Left forelimb (tissue), 1 donor: Measurements from ENCODE around the gene FPR2.
A peak's percentile ranks its signal among the peaks of the same experiment; 100 is the strongest.
"Not testable (repeated sequence)": the region's sequence is repeated elsewhere in the genome, so short reads cannot be mapped to it uniquely, and the experiment has no call there.

Experiments used
- DNase-seq: peaks from one replicate; pipeline ENCODE4 v3.0.0-alpha.2; 2018; ENCODE audit warnings: low spot score

FPR2 gene

GRCh38 chr19:51760697-51761356 is at the start of gene FPR2:
Gene FPR2 (plus strand): TSS chr19:51761180. CDS start chr19:51768659, 7,479 bp downstream.
- no peak for DNase-seq

DNA sequence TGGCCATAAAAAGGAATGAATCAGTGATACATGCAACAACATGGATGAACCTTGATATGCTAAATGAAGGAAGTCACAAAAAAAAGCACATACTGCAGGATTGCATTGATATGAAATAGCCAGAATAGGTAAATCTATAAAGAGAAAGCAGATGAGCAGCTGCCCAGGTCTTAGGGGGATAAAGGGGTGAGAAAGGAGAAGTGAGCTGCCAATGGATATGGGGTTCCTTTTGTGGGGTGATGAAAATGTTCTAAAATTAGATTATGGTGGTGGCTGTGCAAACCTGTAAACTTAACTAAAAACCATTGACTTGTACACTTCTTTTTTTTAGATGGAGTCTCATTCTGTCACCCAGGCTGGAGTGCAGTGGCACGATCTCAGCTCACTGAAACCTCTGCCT is 49.3 kb upstream of the FPR2 start:
- no peak for DNase-seq

- DNase-seq = no peak
These were observed 48.4 kb upstream of the FPR2 start for GRCh38 chr19:51712461-51713081.

DNA sequence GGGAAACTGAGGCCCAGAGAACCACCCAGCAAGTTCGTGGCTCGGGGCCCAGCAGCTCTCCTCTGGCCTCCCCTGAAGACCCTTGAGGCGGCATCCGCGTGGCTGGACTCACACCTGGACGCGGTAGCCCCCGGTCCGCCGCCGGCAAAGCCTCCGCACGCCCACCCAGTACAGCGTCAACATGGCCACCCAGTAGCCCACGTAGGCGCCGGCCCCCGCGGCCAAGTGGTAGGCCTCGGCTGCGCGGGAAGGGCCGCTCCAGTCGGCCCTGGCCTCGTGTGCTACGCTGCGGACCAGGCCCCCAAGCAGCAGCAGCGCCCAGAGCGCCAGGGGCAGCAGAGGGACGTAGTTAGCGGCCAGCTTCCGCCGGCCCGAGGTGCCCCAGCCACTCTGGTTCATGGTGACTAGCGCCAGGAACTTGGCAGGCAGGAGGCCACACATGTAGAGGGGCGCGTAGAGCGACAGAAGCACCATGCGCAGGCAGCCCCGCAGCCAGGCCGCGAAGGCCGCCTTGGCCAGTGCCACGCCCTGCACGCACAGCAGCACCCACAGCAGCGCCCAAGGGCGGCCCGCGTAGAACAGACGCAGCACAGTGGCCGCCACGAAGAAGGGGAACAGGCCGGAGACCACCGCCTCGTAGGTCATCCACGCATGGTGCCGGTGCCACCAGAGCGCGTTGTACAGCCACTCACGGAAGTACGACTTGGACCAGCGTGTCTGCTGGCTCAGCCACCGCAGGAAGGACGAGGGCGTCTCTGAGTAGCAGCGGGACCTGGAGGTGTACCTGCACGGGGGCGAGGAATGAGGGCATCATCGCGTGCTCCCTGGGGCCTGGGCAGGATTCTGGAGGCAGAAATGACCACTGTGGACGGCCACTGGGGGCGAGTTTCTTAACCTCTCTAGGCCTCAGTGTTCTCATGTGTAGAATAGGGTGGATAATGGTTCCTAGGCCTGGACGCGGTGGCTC is 47.4 kb upstream of the FPR2 start:
- DNase-seq = no peak

- DNase-seq = no peak
These were observed 46.1 kb upstream of the FPR2 start for GRCh38 chr19:51714848-51715247.

DNA sequence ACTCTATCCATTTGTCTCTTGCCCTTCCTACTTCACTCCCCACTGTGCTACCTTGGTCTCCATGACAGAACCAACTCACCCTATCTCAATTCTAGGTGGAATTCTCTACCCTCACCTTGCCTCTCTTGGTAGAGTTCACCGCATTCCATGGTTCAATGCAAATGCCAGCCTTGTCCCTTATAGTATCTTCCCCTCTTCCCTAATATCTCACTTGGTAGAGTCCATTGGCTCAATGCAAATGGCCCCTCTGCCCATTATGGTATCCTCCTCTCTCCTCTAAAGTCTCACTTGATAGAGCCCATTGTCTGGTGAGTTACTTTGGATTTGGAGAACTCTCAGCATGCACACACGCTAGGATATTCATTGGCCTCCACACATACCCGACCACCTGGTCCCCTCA is 45.1 kb upstream of the FPR2 start:
- DNase-seq = no peak

GRCh38 chr19:51716925-51717324 is 44.1 kb upstream of the FPR2 start:
- DNase-seq = peak; percentile 37

DNA sequence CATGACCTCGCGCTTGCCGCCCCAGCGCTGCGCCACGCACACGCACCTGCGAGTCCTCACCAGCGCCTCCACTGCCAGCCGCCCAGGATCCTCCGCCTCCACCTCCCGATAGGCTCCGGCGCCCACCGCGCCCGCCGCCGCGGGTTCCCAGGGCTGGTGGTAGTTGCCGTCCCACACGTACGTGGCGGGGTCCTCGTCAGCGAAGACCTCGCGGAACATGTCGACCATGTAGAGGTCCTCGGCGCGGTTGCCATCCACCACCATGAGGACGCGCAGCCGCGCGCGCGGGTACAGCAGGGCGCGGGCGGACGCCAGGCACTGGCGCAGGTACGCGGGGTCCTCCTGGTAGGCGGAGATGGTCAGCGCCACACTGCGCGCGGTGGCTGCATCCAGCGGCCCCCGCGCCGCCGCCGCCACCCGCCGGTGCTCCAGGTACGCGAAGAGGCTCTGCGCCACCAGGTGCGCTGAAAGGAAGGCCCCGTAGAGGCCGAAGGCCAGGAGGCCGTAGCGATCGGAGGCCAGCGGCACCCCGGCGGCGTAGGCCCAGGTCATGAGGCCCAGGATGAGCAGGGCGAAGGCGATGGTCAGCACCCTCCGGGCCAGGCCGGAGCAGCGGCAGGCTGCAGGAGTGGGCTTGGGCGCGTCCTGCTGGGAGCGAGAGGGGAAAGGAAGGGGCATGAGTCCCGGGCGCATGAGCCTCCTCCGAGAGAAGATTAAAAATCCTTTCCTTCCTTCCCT is 41.6 kb upstream of the FPR2 start:
- peak; percentile 55 for DNase-seq

DNA sequence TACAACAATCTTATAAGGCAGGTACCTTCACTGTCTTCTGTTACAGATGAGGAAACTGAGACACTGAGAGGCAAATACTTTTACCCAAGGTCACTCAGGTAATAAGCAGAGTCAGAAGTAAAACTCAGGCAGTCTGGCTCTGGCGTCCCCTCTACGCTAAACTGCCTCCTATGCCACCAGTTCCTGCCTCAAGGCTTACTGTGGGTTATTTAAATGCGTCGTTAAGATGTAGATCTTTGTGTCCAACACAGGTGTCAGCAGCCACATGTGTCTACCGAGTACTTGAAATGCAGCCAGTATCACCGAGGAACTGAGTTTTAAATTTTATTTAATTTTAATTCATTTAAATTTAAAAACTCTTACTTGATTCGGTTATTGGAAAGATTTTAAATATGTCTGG is 39.1 kb upstream of the FPR2 start:
- no peak for DNase-seq

GRCh38 chr19:51722492-51722891 is 38.5 kb upstream of the FPR2 start:
- no peak for DNase-seq

GRCh38 chr19:51724543-51724942 is 36.4 kb upstream of the FPR2 start:
- no peak for DNase-seq

DNA sequence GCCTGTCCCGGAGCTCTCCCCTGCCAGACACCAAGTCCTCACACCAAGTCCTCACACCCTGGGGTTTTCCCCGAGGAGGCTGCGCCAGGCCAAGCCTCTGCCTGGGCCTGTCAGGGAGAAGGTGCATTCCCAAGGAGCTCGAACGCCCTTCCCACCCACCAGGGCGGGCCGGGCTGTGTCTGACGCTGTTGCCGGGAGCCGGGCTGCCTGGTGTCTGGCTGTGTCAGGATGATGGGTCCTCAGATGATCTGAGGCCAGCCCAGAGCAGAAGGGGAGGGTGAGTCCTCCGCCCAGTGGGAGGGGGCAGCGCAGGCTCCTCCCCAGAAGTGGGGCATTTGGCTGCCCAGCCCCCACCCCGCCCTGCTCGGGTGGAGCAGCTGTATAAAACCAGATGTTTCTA is 34.9 kb upstream of the FPR2 start:
- no peak for DNase-seq

- DNase-seq = no peak
These were observed 33.6 kb upstream of the FPR2 start for GRCh38 chr19:51727349-51727880.

DNA sequence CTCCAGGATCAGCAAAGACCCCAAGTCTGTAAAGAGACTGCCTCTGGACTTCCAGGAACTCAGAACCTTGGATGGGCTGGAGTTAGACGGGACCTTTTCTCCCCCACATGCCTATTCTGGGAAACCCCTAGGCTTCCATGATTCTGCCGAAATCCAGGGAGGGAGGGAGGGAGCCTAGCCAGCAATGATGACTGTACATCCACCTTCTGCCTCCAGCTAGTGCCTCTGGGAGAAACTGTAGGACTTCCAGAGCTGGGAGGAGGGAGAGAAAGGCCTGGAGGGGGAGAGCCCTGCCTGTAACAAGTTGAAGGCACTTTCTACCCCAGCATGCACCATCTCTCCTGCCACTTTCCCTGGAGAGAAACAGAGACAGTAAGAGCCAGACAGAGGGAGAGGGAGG is 31.2 kb upstream of the FPR2 start:
- no peak for DNase-seq

GRCh38 chr19:51733742-51734522 is 27.0 kb upstream of the FPR2 start:
- no peak for DNase-seq

DNA sequence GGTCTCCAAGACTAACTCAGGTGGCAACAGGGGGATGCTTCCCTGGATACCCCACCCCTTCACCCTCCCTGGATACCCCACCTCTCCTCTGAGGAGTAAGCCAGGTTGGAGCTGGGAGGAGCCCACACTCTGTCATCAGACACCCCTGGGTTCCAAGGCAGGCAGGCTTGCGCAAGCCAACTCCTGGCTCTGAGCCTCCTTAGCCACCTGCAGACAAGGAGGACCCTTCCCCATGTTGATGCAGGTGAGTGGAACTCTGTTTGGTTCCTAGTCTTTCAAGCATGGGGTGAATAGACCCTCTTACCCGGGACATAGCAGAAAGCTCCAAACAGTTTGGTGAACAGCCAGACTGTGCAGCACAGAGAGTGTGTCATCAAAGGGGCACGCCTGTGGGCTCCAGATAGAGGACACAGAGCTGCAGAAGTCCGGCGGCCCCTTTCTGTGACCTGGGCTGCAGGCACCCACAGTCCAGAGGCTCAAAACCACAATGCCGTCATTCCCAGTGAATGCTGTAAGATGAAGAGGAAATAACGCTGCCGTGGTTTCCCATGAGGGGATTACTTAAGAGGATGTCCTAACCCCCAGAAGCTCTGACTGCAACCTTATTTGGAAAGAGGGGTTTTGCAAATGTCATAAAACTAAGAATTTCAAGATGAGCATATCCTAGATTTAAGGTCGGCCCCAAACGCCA is 25.1 kb upstream of the FPR2 start:
- DNase-seq = no peak

- DNase-seq = no peak
These were observed 23.6 kb upstream of the FPR2 start for GRCh38 chr19:51737389-51737788.

DNA sequence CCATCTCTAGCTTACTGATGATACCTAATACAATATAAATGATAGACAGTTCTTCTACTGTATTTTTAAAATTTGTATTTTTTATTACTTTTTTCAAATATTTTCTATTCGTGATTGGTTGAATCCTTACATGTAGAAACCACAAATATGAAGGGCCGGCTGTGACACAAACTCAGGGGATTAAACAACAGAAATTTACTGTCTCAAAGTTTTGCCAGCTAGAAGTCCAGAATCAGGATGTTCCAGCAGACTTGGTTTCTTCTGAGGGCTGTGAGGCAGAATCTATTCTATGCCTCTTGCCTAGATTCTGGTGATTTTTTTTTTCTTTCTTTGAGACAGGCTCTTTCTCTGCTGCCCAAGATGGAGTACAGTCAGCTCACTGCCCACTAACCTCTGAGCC is 23.1 kb upstream of the FPR2 start:
- DNase-seq = no peak

- not testable (repeated sequence) for DNase-seq
These were observed 22.5 kb upstream of the FPR2 start for GRCh38 chr19:51738523-51738922.

GRCh38 chr19:51739466-51740213 is 21.3 kb upstream of the FPR2 start:
- no peak for DNase-seq
